GF-D8 (cell line): ENCODE results near the gene ICE1.

Experiments used
- DNase-seq: peaks from one replicate; lab custom pipeline; 2025; lab: John Stamatoyannopoulos, UW

Gene ICE1

DNA sequence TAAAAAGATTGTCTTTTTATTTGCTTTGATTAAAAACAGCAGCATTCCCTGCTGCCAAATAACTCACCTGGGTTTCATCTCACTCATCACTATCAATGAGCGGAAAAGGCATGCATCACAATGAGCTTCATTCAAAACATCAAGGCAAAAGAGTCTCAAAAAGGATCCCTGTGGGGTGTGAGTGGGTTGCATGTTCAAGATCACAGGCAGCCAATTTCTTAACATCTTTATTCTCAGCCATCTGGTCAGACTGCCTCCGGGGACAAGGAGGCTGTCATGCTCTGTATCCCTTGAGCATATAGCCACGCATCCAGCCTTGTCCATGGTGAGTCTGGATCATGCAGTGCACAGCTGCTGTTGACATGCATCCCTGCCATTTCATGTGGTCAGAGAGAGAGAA is 117.1 kb downstream of the ICE1 start:
- DNase-seq: no peak
